Retinal pigment epithelial cell (primary cell): ENCODE results near the gene KPNA4.

Source experiments
- DNase-seq: peaks from one replicate; pipeline ENCODE4 v3.0.0-alpha.2; 2010; ENCODE audit warnings: low read depth
- H3K4me3 ChIP-seq: 2 replicates; pipeline ENCODE4 v1.5.1; 2011; ENCODE audit warnings: mild to moderate bottlenecking, low read length, control low read depth, moderate library complexity
- TF ChIP-seq, protein P1 (sequence below): conservative IDR thresholded peaks from 2 replicates; pipeline ENCODE4 v1.5.1; 2011; ENCODE audit warnings: low read depth, low read length, control low read depth, inconsistent platforms

The KPNA4 gene

DNA sequence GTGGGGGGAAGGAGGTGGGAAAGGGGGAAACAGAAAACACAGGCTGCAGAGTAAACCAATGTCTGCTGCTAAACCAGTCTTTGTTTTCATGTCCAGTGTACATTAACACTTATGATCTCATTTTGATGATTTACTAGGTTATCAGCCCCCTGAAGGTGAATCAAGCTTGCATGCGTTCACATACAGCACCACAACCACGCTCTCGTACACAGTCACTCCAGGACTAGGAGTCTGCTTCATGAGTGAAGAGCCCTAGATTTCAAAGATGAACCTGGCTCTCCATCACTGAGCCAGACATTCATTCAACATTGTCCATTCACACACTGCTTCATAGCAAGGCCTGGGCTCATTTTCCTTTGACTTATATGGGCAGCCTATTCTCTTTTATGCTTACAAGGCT lies 64.0 kb downstream of the KPNA4 start:
- no peak for DNase-seq
- H3K4me3 ChIP-seq = no peak overlapping the region
- TF ChIP-seq, protein P1, sequence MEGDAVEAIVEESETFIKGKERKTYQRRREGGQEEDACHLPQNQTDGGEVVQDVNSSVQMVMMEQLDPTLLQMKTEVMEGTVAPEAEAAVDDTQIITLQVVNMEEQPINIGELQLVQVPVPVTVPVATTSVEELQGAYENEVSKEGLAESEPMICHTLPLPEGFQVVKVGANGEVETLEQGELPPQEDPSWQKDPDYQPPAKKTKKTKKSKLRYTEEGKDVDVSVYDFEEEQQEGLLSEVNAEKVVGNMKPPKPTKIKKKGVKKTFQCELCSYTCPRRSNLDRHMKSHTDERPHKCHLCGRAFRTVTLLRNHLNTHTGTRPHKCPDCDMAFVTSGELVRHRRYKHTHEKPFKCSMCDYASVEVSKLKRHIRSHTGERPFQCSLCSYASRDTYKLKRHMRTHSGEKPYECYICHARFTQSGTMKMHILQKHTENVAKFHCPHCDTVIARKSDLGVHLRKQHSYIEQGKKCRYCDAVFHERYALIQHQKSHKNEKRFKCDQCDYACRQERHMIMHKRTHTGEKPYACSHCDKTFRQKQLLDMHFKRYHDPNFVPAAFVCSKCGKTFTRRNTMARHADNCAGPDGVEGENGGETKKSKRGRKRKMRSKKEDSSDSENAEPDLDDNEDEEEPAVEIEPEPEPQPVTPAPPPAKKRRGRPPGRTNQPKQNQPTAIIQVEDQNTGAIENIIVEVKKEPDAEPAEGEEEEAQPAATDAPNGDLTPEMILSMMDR = no peak

DNA sequence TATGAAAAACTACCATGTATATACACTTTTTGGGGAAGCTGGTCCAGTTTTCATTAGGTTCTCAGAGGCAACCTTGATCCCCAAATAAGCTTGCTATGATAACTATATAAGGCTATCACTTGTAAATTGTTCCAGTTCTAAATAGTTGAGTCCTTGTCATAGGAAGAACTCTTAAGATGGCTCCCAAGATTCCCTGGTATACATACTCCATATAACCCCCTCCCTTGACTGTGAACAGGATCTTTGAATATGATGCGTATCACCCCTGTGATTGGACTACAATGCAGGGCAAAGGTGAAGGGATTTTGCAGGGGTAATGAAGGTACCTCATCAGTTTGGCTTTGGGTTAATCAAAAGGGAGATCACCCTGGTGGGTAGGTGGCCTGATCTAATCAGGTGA lies 67.2 kb downstream of the KPNA4 start:
- no peak overlapping the region for H3K4me3 ChIP-seq
- DNase-seq = no peak
- TF ChIP-seq, protein P1 = no peak

DNA sequence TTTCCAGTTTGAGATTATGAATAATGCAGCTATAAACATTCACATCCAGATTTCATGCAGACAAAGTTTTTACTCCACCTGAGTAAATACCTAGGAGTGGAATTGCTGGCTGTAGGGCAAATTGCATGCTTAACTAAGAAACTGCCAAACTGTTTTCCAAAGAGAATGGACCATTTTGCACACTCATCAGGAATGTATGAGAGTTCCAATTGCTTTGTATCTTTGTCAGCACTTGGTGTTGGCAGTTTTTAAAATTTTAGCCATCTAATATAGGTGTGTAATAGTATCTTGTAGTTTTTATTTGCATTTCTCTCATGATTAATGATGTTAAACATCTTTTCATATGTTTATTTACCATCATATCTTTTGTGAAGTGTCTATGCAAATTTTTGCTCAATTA lies 75.2 kb downstream of the KPNA4 start:
- no peak for DNase-seq
- H3K4me3 ChIP-seq = no peak overlapping the region
- TF ChIP-seq, protein P1 = no peak

DNA sequence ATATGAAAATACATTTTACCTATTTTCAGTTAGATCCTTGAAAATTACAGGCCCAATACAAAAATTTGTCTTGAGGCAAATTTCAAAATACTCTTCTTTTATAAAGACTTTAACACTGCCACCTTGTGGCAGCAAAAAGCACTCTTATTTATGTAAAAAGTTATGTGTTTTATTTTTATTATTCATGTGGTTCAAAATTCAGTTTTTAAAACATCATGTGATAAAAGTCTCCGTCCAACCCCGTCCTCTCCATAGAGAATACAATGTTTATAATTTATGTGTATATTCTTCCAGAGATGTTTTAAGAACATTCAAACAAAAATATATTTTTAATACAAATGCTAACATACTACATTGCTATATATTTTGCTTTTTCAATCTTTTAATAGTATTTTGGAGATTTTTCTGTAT lies 78.9 kb downstream of the KPNA4 start:
- H3K4me3 ChIP-seq = no peak overlapping the region
- TF ChIP-seq, protein P1 = peak; percentile 53
- peak; percentile 10 for DNase-seq

DNA sequence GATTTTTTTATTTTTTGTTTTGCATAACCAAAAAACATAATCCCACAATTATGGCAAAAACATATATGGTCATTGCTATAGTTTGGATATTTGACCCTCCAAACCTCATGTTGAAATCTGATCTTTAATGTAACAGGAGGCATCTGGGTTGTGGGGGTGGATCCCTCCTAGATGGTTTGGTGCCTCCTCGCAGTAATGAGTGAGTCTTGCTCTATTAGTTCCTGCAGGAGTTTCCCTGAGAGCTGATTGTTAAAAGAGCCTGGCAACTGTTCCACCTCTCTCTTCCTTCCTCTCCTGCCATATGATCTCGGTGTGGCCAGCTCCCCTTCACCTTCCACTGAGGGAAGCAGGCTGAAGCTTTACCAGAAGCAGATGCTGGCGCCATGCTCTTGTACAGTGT lies 82.6 kb downstream of the KPNA4 start:
- H3K4me3 ChIP-seq = no peak overlapping the region

DNA sequence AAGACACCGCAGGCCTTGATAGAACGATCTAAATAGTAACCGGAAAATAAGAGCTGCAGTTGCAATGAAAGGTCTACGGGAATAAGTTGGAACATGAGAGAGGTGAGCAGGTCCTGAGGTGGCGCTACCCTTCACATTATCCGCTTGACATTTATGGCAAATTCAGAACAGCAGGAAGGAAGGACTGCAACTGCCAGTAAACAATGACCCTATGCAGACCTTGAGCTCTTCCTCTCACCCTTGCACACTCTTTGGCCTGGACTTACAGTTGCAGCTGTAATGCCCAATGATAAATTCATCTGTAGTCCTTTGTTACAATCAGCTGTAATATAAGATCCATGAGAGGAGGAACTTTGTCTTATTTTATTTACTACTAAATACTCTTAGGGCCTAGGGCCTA lies 83.5 kb downstream of the KPNA4 start:
- H3K4me3 ChIP-seq = no peak overlapping the region
- TF ChIP-seq, protein P1 = no peak
- no peak for DNase-seq

More for the DNA sequence above, 82.6 kb downstream of the KPNA4 start:
- DNase-seq = no peak
- TF ChIP-seq, protein P1 = no peak

- H3K4me3 ChIP-seq = no peak overlapping the region
- no peak for DNase-seq
- TF ChIP-seq, protein P1 = no peak
Measured at GRCh38 chr3:160480931-160481330, 84.4 kb downstream of the KPNA4 start.
